Rectal smooth muscle tissue (tissue), 1 donor: ENCODE results near the gene ADCY2.
"Not testable (repeated sequence)": the region's sequence is repeated elsewhere in the genome, so short reads cannot be mapped to it uniquely, and the experiment has no call there.

Experiments
- H3K27ac ChIP-seq: one replicate; pipeline ENCODE4 v1.7.0; 2013; ENCODE audit warnings: low read depth, low read length, inconsistent platforms
- H3K27me3 ChIP-seq: one replicate; pipeline ENCODE4 v1.7.0; 2013; ENCODE audit warnings: low read length; ENCODE audit not compliant: control insufficient read depth, insufficient read depth
- H3K36me3 ChIP-seq: one replicate; pipeline ENCODE4 v1.7.0; 2013; ENCODE audit warnings: low read length; ENCODE audit not compliant: control insufficient read depth, insufficient read depth
- H3K4me1 ChIP-seq: one replicate; pipeline ENCODE4 v1.7.0; 2013; ENCODE audit warnings: low read length; ENCODE audit not compliant: control insufficient read depth, insufficient read depth
- H3K4me3 ChIP-seq: one replicate; pipeline ENCODE4 v1.7.0; 2013; ENCODE audit warnings: low read length
- H3K9ac ChIP-seq: one replicate; pipeline ENCODE4 v1.7.0; 2013; ENCODE audit warnings: low read length

The ADCY2 gene

DNA sequence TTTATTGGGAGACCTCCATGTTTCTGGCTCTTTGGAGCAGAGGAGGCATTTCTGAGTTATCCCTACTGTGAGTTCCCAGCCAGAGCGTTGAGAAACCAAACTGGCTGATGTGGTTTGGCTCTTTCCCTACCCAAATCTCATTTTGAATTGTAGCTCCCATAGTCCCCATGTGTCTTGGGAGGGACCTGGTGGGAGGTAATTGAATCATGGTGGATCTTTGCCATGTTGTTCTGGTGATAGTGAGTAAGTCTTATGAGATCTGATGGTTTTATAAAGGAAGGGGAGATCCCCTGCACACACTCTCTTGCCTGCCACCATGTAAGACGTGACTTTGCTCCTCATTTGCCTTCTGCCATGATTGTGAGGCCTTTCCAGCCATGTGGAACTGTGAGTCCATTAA lies 27.3 kb downstream of the ADCY2 start:
- H3K4me1 ChIP-seq, H3K9ac ChIP-seq, H3K27ac ChIP-seq, H3K4me3 ChIP-seq, H3K36me3 ChIP-seq, H3K27me3 ChIP-seq: not testable (repeated sequence)

DNA sequence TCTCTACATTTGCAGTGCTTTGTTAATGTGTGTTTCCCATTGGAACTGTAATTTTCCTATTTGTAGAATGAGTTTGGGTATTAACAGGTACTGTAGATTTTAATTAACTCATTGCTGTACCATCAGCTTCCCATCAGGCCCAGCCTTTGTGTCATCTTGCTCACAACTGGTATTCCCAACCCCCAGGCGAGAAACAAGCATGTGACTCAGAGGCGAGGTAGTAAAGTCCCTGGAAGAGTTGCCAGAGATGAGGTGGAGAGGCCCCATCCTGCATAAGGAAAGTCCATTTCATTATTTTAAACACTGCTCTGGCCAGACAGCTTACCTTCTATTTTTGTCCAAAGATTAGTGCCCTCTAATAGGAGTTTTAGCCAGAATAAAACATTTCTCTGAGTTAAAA lies 29.9 kb downstream of the ADCY2 start:
- Histone ChIP-seq H3K4me1 (peaks cover 5% of the 10 kb centered on the region), H3K27ac (no peak overlapping the region), H3K36me3 (no peaks in the 10 kb centered on the region), H3K27me3 (no peaks in the 10 kb centered on the region), H3K4me3 (no peak overlapping the region), H3K9ac (no peak overlapping the region)

DNA sequence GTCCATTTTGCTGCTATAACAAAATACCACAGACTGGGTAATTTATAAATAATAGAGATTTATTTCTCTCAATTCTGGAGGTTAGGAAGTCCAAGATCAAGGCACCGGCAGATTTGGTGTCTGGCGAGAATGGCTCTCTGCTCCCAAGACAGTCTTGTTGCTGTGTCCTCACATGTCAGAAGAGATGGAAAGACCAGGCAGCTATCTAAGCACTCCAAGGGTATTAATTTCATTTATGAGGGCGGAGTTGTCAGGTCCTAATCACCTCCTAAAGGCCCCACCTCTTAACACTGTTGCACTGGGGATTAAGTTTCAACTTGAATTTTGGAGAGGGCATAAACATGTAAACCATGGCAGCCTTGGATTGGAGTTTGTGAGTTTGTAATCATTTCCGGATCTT lies 30.3 kb downstream of the ADCY2 start:
- no peaks in the 10 kb centered on the region for H3K27me3 ChIP-seq
- H3K36me3 ChIP-seq = no peaks in the 10 kb centered on the region
- no peak overlapping the region for H3K27ac ChIP-seq
- no peak overlapping the region for H3K9ac ChIP-seq
- peaks cover 5% of the 10 kb centered on the region for H3K4me1 ChIP-seq
- no peak overlapping the region for H3K4me3 ChIP-seq

GRCh38 chr5:7434914-7435313 lies 39.0 kb downstream of the ADCY2 start:
- no peaks in the 10 kb centered on the region for H3K4me1 ChIP-seq
- H3K27ac ChIP-seq = no peak overlapping the region
- no peak overlapping the region for H3K9ac ChIP-seq
- H3K27me3 ChIP-seq = no peaks in the 10 kb centered on the region
- no peaks in the 10 kb centered on the region for H3K36me3 ChIP-seq
- no peak overlapping the region for H3K4me3 ChIP-seq

- no peaks in the 10 kb centered on the region for H3K27me3 ChIP-seq
- no peaks in the 10 kb centered on the region for H3K36me3 ChIP-seq
- no peak overlapping the region for H3K27ac ChIP-seq
- H3K4me1 ChIP-seq = no peaks in the 10 kb centered on the region
- no peak overlapping the region for H3K9ac ChIP-seq
- no peak overlapping the region for H3K4me3 ChIP-seq
These were observed 39.6 kb downstream of the ADCY2 start for GRCh38 chr5:7435503-7435902.

DNA sequence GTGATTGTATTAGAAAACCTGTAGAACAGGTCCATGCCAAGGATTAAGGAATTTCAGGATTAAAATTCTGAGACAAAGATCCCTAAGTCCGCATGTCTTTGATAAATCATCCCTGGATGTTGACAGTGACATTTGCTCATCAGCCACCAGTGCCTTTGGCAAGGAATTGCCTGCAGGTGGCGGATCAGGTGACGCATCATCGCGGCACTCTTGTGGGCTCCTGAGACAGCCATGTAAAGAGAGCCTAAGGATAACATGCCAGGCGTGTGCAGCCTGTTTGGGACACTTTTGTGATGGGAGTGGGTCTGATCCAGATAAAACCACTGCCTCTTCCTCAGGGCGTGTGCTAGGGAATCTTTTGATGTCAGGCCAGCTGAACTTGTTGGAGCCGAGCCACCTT lies 40.6 kb downstream of the ADCY2 start:
- Histone ChIP-seq H3K9ac (no peak overlapping the region), H3K36me3 (no peaks in the 10 kb centered on the region), H3K27ac (no peak overlapping the region), H3K27me3 (no peaks in the 10 kb centered on the region), H3K4me1 (no peaks in the 10 kb centered on the region), H3K4me3 (no peak overlapping the region)

- Histone ChIP-seq H3K36me3 (no peaks in the 10 kb centered on the region), H3K9ac (no peak overlapping the region), H3K4me3 (no peak overlapping the region), H3K27me3 (no peaks in the 10 kb centered on the region), H3K27ac (no peak overlapping the region), H3K4me1 (no peaks in the 10 kb centered on the region)
These were observed 41.9 kb downstream of the ADCY2 start for GRCh38 chr5:7437836-7438235.

GRCh38 chr5:7445068-7445467 lies 49.1 kb downstream of the ADCY2 start:
- Histone ChIP-seq H3K4me1 (no peaks in the 10 kb centered on the region), H3K4me3 (no peak overlapping the region), H3K27ac (no peak overlapping the region), H3K27me3 (no peaks in the 10 kb centered on the region), H3K9ac (no peak overlapping the region), H3K36me3 (no peaks in the 10 kb centered on the region)

DNA sequence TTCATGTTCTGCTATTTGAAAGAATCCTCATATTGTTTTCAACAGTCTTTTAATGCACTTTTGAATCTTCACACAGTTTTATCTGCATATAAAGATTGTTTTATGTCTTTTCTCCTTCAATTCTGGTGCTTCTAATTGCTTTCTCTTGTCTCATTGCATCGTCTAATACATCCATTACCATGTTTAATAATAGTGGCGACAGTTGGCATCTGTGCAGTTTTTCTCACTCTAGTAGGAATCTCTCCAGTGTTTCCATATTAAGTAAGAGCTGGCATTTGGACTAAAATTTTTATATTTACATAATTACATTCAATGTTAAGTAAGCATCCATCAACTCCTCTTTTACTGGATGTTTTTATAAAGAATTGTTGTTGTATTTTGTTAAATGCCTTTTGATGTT lies 49.9 kb downstream of the ADCY2 start:
- H3K27me3 ChIP-seq = no peaks in the 10 kb centered on the region
- no peak overlapping the region for H3K27ac ChIP-seq
- no peaks in the 10 kb centered on the region for H3K36me3 ChIP-seq
- no peak overlapping the region for H3K9ac ChIP-seq
- H3K4me1 ChIP-seq = no peaks in the 10 kb centered on the region
- H3K4me3 ChIP-seq = no peak overlapping the region

GRCh38 chr5:7446913-7447312 lies 51.0 kb downstream of the ADCY2 start:
- Histone ChIP-seq H3K36me3 (no peaks in the 10 kb centered on the region), H3K4me3 (no peak overlapping the region), H3K27ac (no peak overlapping the region), H3K4me1 (no peaks in the 10 kb centered on the region), H3K9ac (no peak overlapping the region), H3K27me3 (no peaks in the 10 kb centered on the region)

DNA sequence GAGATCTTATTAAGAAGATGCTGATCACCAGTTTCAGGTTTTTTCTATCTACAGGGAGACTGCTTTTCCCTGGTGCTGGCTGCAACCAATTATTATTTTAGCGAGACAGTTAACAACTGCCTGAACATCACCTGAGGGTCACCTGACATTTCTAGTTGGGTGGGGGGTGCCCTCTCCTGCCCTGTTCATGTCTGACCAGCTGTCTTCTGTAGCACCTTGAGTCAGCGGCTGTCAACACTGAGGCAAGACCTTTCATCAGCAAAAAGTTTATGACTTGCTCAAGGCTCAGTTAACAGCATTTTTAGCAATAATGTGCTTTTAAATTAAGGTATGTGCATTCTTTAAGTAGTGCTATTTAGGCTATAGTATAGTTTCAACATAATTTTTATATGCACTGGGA lies 58.0 kb downstream of the ADCY2 start:
- no peaks in the 10 kb centered on the region for H3K27me3 ChIP-seq
- H3K27ac ChIP-seq = no peak overlapping the region
- no peak overlapping the region for H3K4me3 ChIP-seq
- H3K36me3 ChIP-seq = no peaks in the 10 kb centered on the region
- H3K4me1 ChIP-seq = no peaks in the 10 kb centered on the region
- no peak overlapping the region for H3K9ac ChIP-seq

DNA sequence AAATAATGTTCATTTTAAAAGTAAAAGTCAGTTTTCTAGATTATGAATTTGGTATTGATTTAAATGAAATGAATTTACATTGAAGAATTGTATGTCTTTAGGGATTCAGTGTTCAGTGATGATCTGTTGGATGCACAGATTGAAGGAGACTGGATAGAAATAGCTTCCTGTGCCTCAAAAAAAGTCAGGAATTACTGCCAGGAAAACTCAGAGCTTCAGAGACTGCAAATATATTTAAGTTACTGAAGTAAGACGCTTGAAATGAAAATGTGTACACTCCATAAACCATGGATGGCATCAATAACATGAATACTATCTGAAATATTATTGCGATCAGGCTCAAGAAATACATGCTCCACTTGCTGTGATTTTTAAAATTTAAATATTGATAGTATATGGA lies 60.3 kb downstream of the ADCY2 start:
- Histone ChIP-seq H3K27ac (no peak overlapping the region), H3K9ac (no peak overlapping the region)

DNA sequence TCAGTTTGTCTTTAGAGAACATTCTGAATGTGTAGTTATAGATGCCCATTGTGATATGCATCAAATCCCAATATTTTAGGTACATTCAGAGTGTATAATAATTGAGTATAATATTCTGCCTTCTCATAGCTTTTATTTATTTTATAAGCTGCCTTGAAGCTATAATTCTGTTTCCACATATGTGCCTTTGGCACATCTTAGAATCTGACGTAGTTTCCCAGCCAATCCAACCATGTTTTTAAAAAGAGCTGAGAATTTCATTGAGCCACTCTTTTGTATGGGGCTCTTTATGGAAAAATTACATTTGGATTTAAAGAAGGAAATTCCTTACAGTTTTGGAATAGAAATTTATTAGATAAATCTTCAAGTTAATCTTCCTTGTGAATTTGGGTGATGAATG lies 65.4 kb downstream of the ADCY2 start:
- Histone ChIP-seq H3K27me3 (no peaks in the 10 kb centered on the region), H3K9ac (no peak overlapping the region), H3K4me1 (no peaks in the 10 kb centered on the region), H3K27ac (no peak overlapping the region), H3K4me3 (no peak overlapping the region), H3K36me3 (no peaks in the 10 kb centered on the region)

More for the DNA sequence above, 60.3 kb downstream of the ADCY2 start:
- Histone ChIP-seq H3K4me3 (no peak overlapping the region), H3K4me1 (no peaks in the 10 kb centered on the region), H3K36me3 (no peaks in the 10 kb centered on the region), H3K27me3 (no peaks in the 10 kb centered on the region)

DNA sequence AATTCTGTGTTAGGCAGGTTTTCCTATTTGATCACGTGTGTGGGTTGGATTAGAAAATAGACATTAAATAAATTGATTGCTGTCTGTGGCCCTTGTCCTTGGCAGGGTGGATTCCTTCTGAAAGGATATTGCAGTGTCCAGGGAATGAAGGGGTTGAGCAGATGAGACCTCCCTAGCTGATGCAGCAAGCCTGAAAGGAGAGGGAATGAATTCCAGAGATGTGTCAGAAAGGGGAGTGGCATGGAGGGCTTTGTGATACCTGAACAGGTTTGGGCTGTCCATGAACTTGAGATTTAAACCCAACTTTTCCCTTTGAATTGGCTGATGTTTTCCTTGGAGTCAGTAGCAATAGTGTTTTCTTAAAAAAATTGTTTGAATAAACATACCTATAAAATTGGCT lies 66.8 kb downstream of the ADCY2 start:
- no peak overlapping the region for H3K27ac ChIP-seq
- no peak overlapping the region for H3K4me3 ChIP-seq
- H3K4me1 ChIP-seq = no peaks in the 10 kb centered on the region
- H3K36me3 ChIP-seq = no peaks in the 10 kb centered on the region
- H3K9ac ChIP-seq = no peak overlapping the region
- H3K27me3 ChIP-seq = no peaks in the 10 kb centered on the region
